ENCODE data around the gene CELF4.

The CELF4 gene

DNA sequence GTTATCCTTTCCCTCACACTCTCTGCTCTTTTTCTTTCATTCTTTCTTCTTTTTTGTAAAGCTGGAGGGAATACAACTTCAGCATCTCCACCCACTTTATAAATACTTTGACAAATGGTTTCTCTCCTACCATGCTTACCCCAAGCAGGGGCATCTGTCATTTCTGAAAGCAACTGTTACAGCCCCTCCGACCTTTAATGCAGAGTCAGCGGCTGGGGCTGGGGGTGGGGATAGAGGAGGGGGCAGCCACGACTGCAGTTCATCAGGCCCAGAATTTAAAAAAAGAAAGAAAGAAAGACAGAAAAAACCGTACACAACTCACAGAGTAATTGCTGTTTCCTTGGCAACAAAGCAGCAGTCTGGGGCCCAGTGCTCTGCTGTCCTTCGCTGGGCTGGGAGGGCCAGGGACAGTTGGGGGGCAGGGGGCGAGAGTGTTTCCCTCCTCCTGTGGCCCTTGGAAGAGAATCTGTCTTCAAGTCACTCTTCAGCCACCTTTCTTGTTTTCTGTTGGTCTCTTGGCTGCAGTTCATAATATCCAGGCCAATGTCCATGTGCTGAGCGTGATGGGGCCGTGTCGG is 53.8 kb downstream of the CELF4 start:
- Mint-ChIP-seq H3K4me1 (ENCODE audit: low read depth) (no peaks in the 10 kb centered on the region), H3K4me3 (no peak overlapping the region), H3K27ac (no peak overlapping the region), H3K27me3 (ENCODE audit: low read depth) (peaks cover 4% of the 10 kb centered on the region), H3K9me3 (no peaks in the 10 kb centered on the region), H3K36me3 (ENCODE audit: low read depth) (no peaks in the 10 kb centered on the region)

DNA sequence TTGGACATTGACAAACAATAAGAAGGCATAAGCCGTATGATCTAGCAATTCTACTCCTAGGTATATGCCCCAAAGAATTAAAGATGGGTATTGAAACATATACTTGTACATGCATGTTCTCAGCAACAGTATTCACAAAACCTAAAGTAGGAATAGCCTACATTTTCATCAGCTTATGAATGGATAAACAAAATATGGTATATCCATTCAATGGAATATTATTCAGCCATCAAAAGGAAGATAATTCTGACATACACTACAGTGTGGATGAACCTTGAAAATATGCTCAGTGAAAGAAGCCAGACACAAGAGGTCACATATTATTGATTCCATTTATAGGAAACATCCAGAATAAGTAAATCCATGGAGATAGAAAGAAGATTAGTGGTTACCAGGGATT is 56.0 kb downstream of the CELF4 start:
- no peaks in the 10 kb centered on the region for H3K4me1 Mint-ChIP-seq (ENCODE audit: low read depth)
- no peaks in the 10 kb centered on the region for H3K36me3 Mint-ChIP-seq (ENCODE audit: low read depth)
- no peak overlapping the region for H3K27ac Mint-ChIP-seq
- H3K4me3 Mint-ChIP-seq, result no peak overlapping the region
- H3K9me3 Mint-ChIP-seq, result no peaks in the 10 kb centered on the region
- peaks cover 4% of the 10 kb centered on the region for H3K27me3 Mint-ChIP-seq (ENCODE audit: low read depth)

DNA sequence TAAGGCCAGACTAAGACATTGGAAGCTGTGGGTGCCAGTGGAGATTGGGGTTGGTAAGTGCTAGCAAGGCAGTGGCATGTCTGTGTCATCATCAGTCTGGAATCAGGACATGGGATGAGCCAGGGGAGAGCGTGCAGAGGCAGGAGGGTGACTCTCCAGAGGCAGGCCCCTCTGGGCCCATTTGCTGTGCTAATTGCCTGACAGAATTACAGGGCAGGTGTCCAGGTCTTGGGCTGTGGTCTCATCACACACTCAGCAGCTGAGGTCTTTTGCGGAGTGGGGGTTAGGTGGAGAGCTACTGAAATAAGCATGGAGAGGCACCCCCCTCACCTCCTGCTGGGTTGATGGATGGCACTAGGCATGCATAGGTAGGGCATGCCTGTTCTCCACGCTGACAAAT is 57.4 kb downstream of the CELF4 start:
- Mint-ChIP-seq H3K4me1 (ENCODE audit: low read depth) (no peaks in the 10 kb centered on the region), H3K27ac (no peak overlapping the region), H3K4me3 (no peak overlapping the region), H3K36me3 (ENCODE audit: low read depth) (no peaks in the 10 kb centered on the region), H3K9me3 (no peaks in the 10 kb centered on the region), H3K27me3 (ENCODE audit: low read depth) (peaks cover 4% of the 10 kb centered on the region)

DNA sequence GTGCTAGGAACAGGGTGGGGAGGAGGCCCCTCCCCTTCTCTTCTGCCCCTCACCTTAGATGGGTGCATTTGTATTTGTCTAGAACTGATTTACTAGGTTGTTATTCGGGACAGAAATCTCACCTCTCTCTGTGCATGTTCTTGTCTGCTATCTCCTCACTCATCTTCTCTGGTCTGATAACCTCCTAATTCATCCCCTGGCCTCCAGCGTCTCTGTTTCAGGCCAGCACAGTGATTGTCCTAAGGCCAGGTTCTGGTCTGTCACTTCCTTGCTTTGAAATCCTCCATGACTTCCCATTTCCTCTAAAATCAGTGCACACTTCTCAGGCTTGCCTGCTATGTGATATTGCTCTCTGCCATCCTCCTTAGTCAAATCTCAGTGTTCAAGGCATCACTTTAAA is 58.4 kb downstream of the CELF4 start:
- Mint-ChIP-seq H3K36me3 (ENCODE audit: low read depth) (no peaks in the 10 kb centered on the region), H3K27me3 (ENCODE audit: low read depth) (no peaks in the 10 kb centered on the region), H3K27ac (no peak overlapping the region), H3K4me1 (ENCODE audit: low read depth) (no peaks in the 10 kb centered on the region), H3K4me3 (no peak overlapping the region), H3K9me3 (no peaks in the 10 kb centered on the region)

DNA sequence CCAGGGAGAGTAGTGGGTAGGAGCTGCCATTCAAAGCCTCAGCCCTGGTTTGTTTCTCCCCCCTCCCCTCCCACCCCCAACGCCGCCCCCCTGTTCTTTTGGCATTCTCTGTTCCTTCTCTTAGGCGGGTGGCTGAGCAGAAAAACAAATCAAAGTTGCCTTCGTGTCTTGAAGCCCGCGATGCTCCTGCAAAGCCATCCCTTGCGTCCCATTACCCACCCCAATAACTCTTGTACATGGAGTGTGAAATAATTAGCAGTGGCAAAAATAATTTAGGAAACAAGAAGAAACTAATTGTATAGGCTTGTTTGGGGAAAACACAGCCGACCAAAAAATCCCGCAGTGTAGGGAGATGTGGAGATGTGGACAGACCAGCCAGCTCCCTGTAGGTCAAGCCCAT is 59.6 kb downstream of the CELF4 start:
- no peaks in the 10 kb centered on the region for H3K27me3 Mint-ChIP-seq (ENCODE audit: low read depth)
- H3K27ac Mint-ChIP-seq, result no peak overlapping the region

DNA sequence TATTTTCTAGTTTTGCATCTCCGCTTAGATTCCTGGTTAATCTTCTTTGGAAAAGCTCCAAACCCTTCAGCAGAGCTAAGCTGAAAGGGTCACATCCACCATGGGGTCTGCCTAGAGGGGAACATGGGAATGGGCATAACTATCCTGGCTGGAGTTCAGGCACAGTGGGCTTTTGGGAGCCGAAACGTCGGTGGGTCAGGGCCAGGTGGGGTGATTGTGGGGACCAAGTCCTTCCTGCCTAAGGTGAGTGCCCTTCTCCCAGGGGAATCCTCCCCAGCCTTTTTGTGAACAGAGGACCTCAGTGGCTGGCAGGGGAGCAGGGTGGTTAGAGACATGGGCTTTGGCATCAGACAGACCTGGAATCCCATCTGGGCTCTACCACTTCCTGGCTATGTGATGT is 60.3 kb downstream of the CELF4 start:
- no peaks in the 10 kb centered on the region for H3K9me3 Mint-ChIP-seq
- no peak overlapping the region for H3K27ac Mint-ChIP-seq
- H3K27me3 Mint-ChIP-seq (ENCODE audit: low read depth), result no peaks in the 10 kb centered on the region
- H3K4me1 Mint-ChIP-seq (ENCODE audit: low read depth), result no peaks in the 10 kb centered on the region
- H3K4me3 Mint-ChIP-seq, result no peak overlapping the region
- H3K36me3 Mint-ChIP-seq (ENCODE audit: low read depth), result no peaks in the 10 kb centered on the region

More for the DNA sequence above, 59.6 kb downstream of the CELF4 start:
- no peaks in the 10 kb centered on the region for H3K9me3 Mint-ChIP-seq
- H3K36me3 Mint-ChIP-seq (ENCODE audit: low read depth), result no peaks in the 10 kb centered on the region
- no peaks in the 10 kb centered on the region for H3K4me1 Mint-ChIP-seq (ENCODE audit: low read depth)
- H3K4me3 Mint-ChIP-seq, result no peak overlapping the region

DNA sequence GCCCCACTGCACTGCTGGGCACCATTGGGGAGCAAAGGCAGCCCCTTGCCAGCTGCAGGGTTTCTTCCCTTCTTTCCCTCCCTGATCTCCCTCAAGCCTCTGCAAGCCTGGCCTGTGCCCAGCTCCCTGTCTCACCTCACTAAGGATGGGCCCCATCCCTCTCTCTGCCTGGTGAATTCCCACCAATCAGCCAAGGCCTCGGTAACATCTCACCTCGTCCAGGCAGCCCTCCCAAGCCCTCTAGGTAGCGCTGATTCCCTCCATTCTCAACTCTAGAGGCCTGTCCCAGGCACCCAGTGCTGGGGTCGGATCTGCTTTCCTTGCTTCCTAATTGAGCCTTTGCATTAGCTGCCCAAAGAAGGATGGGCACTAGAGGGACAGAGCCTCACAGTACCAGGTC is 63.0 kb downstream of the CELF4 start:
- H3K4me1 Mint-ChIP-seq (ENCODE audit: low read depth), result no peaks in the 10 kb centered on the region
- no peaks in the 10 kb centered on the region for H3K9me3 Mint-ChIP-seq
- H3K4me3 Mint-ChIP-seq, result no peak overlapping the region
- H3K36me3 Mint-ChIP-seq (ENCODE audit: low read depth), result no peaks in the 10 kb centered on the region
- no peak overlapping the region for H3K27ac Mint-ChIP-seq
- no peaks in the 10 kb centered on the region for H3K27me3 Mint-ChIP-seq (ENCODE audit: low read depth)

DNA sequence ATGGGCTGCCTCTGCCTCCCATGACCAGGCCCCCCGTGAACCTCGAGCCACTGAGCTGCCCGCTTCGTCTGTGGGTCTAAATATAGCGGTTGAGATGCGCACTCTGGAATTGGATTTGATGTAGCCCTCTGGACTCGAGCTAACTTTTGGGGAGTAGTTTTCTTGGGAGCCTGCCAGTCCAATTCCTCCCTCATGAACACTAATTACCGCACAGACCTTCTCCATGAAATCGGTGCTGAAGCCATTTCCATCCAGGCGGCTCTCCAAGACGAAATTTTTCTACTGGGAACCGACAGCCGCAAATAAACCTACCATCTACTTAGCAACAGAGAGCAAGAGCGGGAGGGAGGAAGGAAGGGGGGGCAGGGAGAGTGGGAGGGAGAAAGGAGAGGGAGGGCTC is 63.6 kb downstream of the CELF4 start:
- H3K4me1 Mint-ChIP-seq (ENCODE audit: low read depth), result no peaks in the 10 kb centered on the region
- H3K27ac Mint-ChIP-seq, result no peak overlapping the region
- H3K9me3 Mint-ChIP-seq, result no peaks in the 10 kb centered on the region
- H3K4me3 Mint-ChIP-seq, result no peak overlapping the region
- H3K27me3 Mint-ChIP-seq (ENCODE audit: low read depth), result no peaks in the 10 kb centered on the region
- H3K36me3 Mint-ChIP-seq (ENCODE audit: low read depth), result no peaks in the 10 kb centered on the region

DNA sequence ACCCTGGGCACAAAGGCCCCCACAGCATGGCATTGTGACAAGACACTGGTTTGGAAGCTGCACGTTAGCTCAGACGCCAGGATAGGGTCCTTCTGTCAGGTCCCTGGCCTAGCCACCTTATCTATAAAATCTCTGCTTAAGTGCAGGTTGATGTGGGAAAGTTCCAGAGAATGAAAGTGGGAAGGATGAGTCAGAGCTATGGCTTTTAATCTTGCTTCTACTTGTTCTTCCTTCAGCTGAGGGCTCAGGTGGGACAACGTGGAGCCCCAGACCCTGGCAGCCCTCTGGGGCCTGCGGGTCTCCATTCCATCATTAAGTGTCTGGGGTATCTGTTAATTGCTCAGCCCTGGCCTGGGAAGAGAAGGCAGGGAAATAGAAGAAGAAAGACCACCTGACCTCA is 64.5 kb downstream of the CELF4 start:
- Mint-ChIP-seq H3K36me3 (ENCODE audit: low read depth) (no peaks in the 10 kb centered on the region), H3K27ac (no peak overlapping the region), H3K4me3 (no peak overlapping the region), H3K27me3 (ENCODE audit: low read depth) (no peaks in the 10 kb centered on the region), H3K9me3 (no peaks in the 10 kb centered on the region), H3K4me1 (ENCODE audit: low read depth) (no peaks in the 10 kb centered on the region)

DNA sequence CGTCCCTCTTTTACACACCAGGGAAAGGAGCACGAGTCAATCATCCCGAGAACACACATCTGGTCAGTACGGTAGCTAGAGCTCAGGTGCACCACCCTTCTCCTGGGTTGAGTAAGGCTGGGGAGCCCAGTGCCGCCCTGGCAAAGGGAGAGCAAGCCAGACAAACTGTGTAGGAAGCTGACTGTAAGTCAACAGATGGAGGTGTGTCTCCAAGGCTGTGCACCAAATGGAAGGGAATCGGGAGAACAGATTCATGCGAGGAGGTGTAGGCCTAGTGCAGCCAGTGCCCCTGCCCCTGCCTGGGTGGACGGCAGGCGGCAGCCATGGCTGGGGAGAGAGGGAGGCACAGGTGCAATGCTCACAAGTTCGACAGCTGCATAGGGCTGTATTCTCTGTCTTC is 65.7 kb downstream of the CELF4 start:
- H3K4me1 Mint-ChIP-seq (ENCODE audit: low read depth), result no peaks in the 10 kb centered on the region
- no peaks in the 10 kb centered on the region for H3K36me3 Mint-ChIP-seq (ENCODE audit: low read depth)
- H3K27ac Mint-ChIP-seq, result no peak overlapping the region
- no peaks in the 10 kb centered on the region for H3K9me3 Mint-ChIP-seq
- no peak overlapping the region for H3K4me3 Mint-ChIP-seq
- no peaks in the 10 kb centered on the region for H3K27me3 Mint-ChIP-seq (ENCODE audit: low read depth)

DNA sequence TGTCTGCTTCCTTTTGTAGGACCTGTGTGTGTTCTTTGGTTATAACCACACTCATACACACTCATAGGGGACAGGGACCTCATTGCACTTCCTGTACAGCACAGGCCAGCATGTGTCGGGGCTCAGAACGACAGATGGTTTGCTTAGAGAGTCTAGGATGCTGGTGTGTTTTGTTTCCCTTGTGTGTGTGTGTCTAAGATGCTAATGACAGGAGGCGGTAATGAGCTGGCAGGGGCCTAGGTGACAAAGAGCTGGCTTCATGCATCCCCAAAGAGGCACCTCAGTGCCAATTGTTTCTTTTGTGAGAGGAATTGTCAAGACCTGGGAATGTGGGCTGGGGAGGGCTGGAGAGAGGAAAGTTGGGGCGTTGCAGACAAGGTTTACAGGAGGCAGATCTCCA is 66.6 kb downstream of the CELF4 start:
- Mint-ChIP-seq H3K9me3 (no peaks in the 10 kb centered on the region), H3K27ac (no peak overlapping the region), H3K4me1 (ENCODE audit: low read depth) (no peaks in the 10 kb centered on the region), H3K27me3 (ENCODE audit: low read depth) (no peaks in the 10 kb centered on the region), H3K36me3 (ENCODE audit: low read depth) (no peaks in the 10 kb centered on the region), H3K4me3 (no peak overlapping the region)

DNA sequence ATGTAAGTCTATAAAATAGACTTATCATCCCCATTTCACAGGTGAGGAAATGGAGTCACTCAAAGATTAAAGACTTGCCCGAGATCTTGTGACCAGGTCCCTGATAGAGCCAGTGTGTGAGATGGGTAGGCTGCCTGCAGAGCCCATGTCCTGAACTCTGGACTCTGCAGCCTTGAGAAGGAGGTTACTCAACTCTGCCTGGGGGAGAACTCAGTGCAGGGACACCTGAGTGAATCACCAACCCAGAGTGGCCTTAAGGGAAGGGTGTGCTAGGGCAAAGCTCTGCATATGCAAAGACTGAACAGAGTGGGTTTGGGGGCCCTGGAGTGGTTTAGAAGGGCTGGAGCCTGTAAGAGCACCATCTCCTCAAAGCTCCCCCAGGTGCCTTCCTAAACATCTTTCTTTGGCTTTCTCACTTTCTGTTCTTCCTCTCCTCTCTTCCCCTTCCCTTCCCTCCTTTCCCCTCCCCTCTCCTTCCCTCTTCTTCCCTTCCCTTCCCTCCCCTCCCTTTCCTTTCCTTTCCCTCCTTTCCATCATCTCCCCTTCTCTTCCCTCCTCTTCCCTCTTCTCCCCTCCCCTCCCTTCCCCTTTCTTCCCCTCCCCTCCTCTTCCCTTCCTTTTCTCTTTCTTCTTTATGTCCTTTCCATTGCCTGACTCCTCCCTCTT is 67.6 kb downstream of the CELF4 start:
- H3K4me1 Mint-ChIP-seq (ENCODE audit: low read depth), result no peaks in the 10 kb centered on the region
- H3K27ac Mint-ChIP-seq, result no peak overlapping the region
- no peak overlapping the region for H3K4me3 Mint-ChIP-seq
- no peaks in the 10 kb centered on the region for H3K36me3 Mint-ChIP-seq (ENCODE audit: low read depth)
- H3K27me3 Mint-ChIP-seq (ENCODE audit: low read depth), result no peaks in the 10 kb centered on the region
- H3K9me3 Mint-ChIP-seq, result no peaks in the 10 kb centered on the region

DNA sequence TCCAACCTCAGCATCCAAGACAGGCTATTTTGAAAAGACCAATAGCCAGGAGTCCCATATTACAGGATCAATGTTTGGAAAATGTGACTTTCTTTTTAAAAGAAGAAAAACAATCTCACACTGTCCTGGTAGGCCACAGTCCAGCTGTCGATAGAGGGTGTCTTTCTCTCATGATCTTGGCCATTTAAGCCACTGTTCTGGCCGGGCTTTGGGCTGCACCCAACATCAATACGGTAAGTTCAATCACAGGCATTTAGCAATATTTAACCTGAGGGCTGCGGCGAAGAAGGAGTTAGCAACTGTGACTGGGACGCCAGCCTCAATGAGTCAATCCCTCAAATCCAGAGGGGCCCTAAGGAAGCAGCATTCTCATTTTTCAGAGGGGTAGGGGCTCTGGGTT is 69.0 kb downstream of the CELF4 start:
- H3K27me3 Mint-ChIP-seq (ENCODE audit: low read depth), result no peaks in the 10 kb centered on the region
- no peaks in the 10 kb centered on the region for H3K4me1 Mint-ChIP-seq (ENCODE audit: low read depth)
- no peaks in the 10 kb centered on the region for H3K36me3 Mint-ChIP-seq (ENCODE audit: low read depth)
- H3K27ac Mint-ChIP-seq, result no peak overlapping the region
- H3K9me3 Mint-ChIP-seq, result no peaks in the 10 kb centered on the region
- no peak overlapping the region for H3K4me3 Mint-ChIP-seq

DNA sequence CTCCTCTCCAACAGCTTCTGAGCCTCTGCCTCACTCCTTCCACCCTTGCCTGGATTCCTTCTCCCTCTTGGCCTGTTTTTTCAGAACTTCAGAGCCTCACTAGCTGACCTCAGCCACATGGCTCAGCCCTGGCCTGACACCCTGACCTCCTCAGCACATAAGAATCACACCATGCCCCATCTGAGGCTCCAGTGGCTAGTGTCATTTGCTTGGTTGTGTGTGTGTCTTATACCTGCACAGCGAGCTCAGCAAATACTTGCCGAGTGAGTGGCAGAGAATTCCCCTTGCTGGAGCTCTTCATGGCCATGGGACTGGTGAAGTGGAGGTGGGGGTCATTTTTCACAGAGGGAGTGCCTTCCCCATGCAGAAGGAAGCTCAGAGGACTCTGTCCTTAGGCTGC is 70.2 kb downstream of the CELF4 start:
- H3K27ac Mint-ChIP-seq, result no peak overlapping the region
- no peaks in the 10 kb centered on the region for H3K4me1 Mint-ChIP-seq (ENCODE audit: low read depth)
- H3K9me3 Mint-ChIP-seq, result no peaks in the 10 kb centered on the region
- H3K4me3 Mint-ChIP-seq, result no peak overlapping the region
- H3K36me3 Mint-ChIP-seq (ENCODE audit: low read depth), result no peaks in the 10 kb centered on the region
- H3K27me3 Mint-ChIP-seq (ENCODE audit: low read depth), result no peaks in the 10 kb centered on the region

DNA sequence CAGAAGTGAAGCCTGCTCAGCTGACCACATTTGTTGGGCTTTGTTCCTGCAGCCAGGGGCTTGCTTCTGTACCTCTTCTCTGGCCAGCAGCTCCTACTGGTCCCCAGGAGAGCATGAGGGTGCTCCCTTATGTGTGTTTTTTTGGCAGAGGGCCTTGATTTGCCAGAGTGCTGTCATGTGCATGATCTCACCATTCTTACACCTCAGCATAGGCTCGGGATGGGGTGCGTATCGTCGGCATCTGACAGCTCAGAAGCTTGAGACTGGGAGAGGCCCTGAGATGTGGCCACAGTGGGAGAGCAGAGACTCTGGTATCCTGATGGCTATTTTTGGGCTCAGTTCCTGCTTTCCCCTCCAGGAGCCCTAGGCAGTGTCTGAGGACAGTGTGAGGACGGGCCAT is 71.2 kb downstream of the CELF4 start:
- Mint-ChIP-seq H3K4me3 (no peak overlapping the region), H3K9me3 (no peaks in the 10 kb centered on the region), H3K27ac (no peak overlapping the region), H3K4me1 (ENCODE audit: low read depth) (no peaks in the 10 kb centered on the region), H3K27me3 (ENCODE audit: low read depth) (no peaks in the 10 kb centered on the region), H3K36me3 (ENCODE audit: low read depth) (no peaks in the 10 kb centered on the region)
